ENCODE measurements around the gene SNUPN.

GRCh38 chr15:75589071-75589470 lies 36.5 kb downstream of the SNUPN start:
- TF ChIP-seq SP1 (IDR thresholded peaks at IDR 0.05) (no peak), ELF4 (IDR thresholded peaks at IDR 0.05) (no peak), CTBP1 (IDR thresholded peaks at IDR 0.05; ENCODE audit: borderline replicate concordance) (no peak), TARDBP (IDR thresholded peaks at IDR 0.05) (no peak), FOXA1 (IDR thresholded peaks at IDR 0.05) (no peak), ZNF384 (IDR thresholded peaks at IDR 0.05) (no peak), PKNOX1 (IDR thresholded peaks at IDR 0.05) (no peak), L3MBTL2 (conservative IDR thresholded peaks at IDR 0.05) (no peak), FOXM1 (IDR thresholded peaks at IDR 0.05; ENCODE audit: borderline replicate concordance) (no peak), ARNT (IDR thresholded peaks at IDR 0.05) (no peak)
